ENCODE results near the gene CD8A.

The CD8A gene

GRCh38 chr2:86775338-86775737 lies 15.4 kb downstream of the CD8A start:
- H3K4me3 ChIP-seq (replicated peaks; ENCODE audit: low read depth, low read length) = no peak overlapping the region
- TF ChIP-seq, protein P1, sequence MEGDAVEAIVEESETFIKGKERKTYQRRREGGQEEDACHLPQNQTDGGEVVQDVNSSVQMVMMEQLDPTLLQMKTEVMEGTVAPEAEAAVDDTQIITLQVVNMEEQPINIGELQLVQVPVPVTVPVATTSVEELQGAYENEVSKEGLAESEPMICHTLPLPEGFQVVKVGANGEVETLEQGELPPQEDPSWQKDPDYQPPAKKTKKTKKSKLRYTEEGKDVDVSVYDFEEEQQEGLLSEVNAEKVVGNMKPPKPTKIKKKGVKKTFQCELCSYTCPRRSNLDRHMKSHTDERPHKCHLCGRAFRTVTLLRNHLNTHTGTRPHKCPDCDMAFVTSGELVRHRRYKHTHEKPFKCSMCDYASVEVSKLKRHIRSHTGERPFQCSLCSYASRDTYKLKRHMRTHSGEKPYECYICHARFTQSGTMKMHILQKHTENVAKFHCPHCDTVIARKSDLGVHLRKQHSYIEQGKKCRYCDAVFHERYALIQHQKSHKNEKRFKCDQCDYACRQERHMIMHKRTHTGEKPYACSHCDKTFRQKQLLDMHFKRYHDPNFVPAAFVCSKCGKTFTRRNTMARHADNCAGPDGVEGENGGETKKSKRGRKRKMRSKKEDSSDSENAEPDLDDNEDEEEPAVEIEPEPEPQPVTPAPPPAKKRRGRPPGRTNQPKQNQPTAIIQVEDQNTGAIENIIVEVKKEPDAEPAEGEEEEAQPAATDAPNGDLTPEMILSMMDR (IDR thresholded peaks at IDR 0.05; ENCODE audit: low read length, missing control alignments) = no peak
- DNase-seq (ENCODE audit: low read depth) = no peak

DNA sequence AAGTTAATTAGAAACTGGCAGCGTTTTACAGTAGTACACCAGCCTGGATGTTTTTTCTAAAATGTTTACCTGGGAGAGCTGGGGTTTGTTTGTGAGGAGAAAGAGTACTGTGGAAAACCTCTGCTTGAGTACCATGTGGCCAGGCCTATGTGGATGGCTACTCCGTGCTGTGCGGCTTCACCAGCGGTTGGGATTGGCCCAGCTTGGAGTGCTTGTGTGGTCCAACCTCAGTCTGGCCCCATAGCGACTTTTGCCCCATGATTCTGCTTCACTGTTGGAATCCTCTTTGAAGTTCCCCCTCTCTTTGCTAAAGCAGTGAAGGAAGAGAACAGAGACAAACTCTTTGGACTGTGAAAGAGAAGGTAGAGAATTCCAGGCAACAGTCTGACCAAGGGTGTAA lies 15.9 kb downstream of the CD8A start:
- no peak overlapping the region for H3K4me3 ChIP-seq (replicated peaks; ENCODE audit: low read depth, low read length)
- TF ChIP-seq, protein P1 (IDR thresholded peaks at IDR 0.05; ENCODE audit: low read length, missing control alignments) = no peak
- no peak for DNase-seq (ENCODE audit: low read depth)

GRCh38 chr2:86772611-86773010 lies 18.1 kb downstream of the CD8A start:
- TF ChIP-seq, protein P1 (IDR thresholded peaks at IDR 0.05; ENCODE audit: low read length, missing control alignments) = no peak
- H3K4me3 ChIP-seq (replicated peaks; ENCODE audit: low read depth, low read length) = no peak overlapping the region
- DNase-seq (ENCODE audit: low read depth) = no peak

DNA sequence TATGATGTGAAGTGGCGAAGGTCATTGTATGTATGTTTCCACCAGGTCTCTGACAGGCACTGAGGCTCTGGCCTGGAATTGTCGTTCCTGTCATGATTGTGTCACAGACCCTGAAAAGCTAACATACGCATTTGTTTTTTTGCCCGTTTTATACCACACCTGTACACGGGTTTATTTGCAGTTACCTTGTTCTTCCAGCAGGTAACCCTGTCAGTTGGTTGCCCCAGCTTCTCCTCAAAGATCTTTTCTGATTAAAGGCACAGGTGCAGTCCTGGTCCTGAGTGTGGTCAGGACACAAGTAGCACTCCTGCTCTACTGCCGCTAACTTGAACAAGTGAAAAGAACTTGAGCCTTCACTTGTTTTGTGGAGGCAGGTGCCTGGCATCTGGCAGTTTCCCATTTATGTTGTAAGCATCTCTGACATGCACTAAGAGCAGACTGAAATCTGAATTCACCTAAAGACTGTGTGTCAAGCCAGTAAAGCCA lies 19.9 kb downstream of the CD8A start:
- TF ChIP-seq, protein P1 (IDR thresholded peaks at IDR 0.05; ENCODE audit: low read length, missing control alignments) = no peak
- no peak for DNase-seq (ENCODE audit: low read depth)

DNA sequence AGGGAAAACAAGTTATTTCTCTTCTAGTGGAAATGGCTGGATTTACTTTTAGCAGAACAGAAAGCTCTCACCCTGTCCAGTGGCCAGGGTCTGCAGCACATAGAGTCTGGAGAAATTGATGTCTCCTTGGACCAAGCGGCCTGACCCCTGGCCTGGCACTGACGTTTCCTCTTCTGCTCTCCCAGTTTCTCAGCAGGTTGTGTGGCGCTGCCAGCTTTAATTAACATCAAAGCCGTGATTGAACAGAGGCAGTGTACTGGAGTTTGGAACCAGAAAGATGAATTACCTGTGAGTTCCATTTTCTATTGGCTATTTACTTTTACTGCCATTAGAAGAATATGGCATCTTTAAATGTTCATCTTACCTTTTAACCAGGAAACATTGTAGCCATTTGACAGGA lies 20.9 kb downstream of the CD8A start:
- TF ChIP-seq, protein P1 (IDR thresholded peaks at IDR 0.05; ENCODE audit: low read length, missing control alignments) = no peak
- H3K4me3 ChIP-seq (replicated peaks; ENCODE audit: low read depth, low read length) = no peak overlapping the region
- DNase-seq (ENCODE audit: low read depth) = no peak

More for the DNA sequence above, 19.9 kb downstream of the CD8A start:
- no peak overlapping the region for H3K4me3 ChIP-seq (replicated peaks; ENCODE audit: low read depth, low read length)

- DNase-seq (ENCODE audit: low read depth) = no peak
These were observed 22.3 kb downstream of the CD8A start for GRCh38 chr2:86768189-86768949.

More at GRCh38 chr2:86768189-86768949, 22.3 kb downstream of the CD8A start:
- TF ChIP-seq, protein P1 (IDR thresholded peaks at IDR 0.05; ENCODE audit: low read length, missing control alignments) = no peak
- no peak overlapping the region for H3K4me3 ChIP-seq (replicated peaks; ENCODE audit: low read depth, low read length)
